ENCODE results near the gene KCNK2. TPM values are rescaled to one million over a fixed set of nuclear protein-coding genes. Genes with fewer than 3 reads are reported as not detected.

The KCNK2 gene, protein sequence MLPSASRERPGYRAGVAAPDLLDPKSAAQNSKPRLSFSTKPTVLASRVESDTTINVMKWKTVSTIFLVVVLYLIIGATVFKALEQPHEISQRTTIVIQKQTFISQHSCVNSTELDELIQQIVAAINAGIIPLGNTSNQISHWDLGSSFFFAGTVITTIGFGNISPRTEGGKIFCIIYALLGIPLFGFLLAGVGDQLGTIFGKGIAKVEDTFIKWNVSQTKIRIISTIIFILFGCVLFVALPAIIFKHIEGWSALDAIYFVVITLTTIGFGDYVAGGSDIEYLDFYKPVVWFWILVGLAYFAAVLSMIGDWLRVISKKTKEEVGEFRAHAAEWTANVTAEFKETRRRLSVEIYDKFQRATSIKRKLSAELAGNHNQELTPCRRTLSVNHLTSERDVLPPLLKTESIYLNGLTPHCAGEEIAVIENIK
- total RNA-seq: not detected in 2 replicates

GRCh38 chr1:215082532-215083382 is at the start of gene KCNK2:
KCNK2 (plus strand) TSS chr1:215082737; CDS start chr1:215083386, 649 bp downstream.

Data from nasal cavity respiratory epithelium epithelial cell of viscerocranial mucosa (primary cell).